KG1 (cell line): ENCODE measurements around the gene NIPA2.
"Not testable (repeated sequence)": the region's sequence is repeated elsewhere in the genome, so short reads cannot be mapped to it uniquely, and the experiment has no call there.

Experiments
- DNase-seq: peaks from one replicate; lab custom pipeline; 2025; lab: John Stamatoyannopoulos, UW

NIPA2 gene

GRCh38 chr15:22838292-22839042, at the start of gene NIPA2:
TSS of gene NIPA2 (plus strand) at chr15:22838666. CDS start at chr15:22851732, 13,066 bp downstream.
- DNase-seq = peak; percentile 98

GRCh38 chr15:22794063-22794462, 44.4 kb upstream of the NIPA2 start:
- DNase-seq = no peak

GRCh38 chr15:22794621-22795167, 43.8 kb upstream of the NIPA2 start:
- no peak for DNase-seq

DNA sequence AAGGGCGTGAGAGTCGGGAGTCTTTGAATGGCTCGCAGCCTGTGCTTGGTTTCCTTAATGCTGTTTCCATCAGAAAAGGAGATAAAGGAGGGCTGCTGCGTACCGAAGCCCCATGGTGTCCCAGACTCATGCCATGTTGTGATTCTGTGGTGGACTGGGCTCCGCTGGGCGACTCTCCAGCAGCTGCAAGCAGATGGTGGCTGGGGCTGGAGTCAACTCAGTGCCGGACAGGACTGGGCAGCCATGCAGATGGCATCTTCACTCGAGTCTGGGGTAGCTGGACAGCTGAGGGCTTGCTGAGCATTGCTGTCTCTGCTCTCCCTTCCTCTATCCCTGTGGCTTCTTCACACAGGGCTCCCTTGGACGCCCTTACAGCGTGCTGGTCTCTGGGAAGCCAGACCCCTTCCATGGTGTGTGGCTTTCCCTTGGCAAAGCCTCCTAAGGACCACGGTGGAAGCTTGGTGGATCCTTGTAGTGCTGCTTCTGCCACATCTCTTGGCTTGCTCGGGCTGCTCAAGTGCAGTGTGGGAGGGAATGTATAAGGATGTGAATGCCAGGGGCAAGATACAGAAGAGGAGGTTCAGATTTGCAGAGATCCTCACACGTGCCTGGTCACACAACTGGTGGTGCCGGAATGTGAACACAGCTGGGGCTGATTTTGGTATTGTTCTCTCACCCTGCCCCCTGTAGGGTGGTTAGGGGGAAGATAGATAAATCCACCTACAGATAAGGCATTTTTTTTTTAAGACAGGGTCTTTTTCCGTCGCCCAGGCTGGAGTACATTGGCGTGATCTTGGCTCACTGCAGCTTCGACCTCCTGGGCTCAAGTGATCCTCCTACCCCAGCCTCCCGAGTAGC, 43.0 kb upstream of the NIPA2 start:
- no peak for DNase-seq

GRCh38 chr15:22796079-22796478, 42.4 kb upstream of the NIPA2 start:
- DNase-seq = no peak

DNA sequence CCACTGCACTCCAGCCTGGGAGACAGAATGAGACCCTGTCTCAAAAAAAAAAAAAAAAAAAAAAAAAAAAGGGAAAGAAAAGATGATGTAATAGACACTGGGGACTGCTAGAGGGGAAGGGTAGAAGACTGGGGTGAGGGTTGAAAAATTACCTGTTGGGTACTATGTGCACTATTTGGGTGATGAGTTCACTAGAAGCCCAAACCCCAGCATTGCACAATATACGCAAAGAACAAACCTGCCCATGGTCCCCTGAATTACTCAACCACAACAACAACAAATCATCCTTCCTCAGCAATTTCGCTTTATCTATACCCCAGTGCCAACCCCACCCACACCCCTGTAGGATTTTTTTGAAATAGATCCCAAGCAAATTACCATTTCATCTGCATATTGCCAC, 38.6 kb upstream of the NIPA2 start:
- DNase-seq = no peak

GRCh38 chr15:22803006-22803405, 35.5 kb upstream of the NIPA2 start:
- not testable (repeated sequence) for DNase-seq

GRCh38 chr15:22806156-22806555, 32.3 kb upstream of the NIPA2 start:
- DNase-seq = no peak

- DNase-seq = no peak
These were observed 31.8 kb upstream of the NIPA2 start for GRCh38 chr15:22806664-22807063.

DNA sequence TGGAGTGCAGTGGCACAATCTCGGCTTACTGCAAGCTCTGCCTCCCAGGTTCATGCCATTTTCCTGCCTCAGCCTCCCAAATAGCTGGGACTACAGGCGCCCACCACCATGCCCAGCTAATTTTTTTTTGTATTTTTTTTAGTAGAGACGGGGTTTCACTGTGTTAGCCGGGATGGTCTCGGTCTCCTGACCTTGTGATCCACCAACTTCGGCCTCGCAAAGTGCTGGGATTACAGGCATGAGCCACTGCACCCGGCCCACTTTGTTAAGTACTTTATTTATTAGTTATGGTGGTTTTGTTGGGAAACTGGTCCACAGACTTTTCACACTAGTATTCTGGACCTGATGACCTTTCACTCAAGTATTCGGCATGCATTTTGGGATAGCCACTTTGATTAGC, 30.6 kb upstream of the NIPA2 start:
- DNase-seq = not testable (repeated sequence)

DNA sequence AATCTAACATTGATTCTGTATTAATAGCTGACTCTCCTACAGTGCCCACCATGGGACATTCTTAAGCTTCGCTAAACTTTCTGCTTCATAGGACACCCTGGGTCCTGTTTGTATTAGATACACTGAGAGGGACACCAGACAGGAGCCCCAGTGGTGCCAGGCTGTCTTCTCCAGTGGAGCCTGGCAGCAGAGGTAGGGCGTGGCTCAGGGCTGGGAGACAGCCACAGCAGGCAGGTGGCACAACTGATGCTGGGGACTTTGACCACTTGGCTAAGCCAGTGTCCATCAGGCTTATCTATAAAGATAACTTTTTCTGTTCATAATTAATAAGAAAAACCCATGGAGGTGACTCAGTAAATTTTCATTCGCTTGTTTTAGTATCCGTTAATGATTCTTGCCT, 30.2 kb upstream of the NIPA2 start:
- DNase-seq = no peak

DNA sequence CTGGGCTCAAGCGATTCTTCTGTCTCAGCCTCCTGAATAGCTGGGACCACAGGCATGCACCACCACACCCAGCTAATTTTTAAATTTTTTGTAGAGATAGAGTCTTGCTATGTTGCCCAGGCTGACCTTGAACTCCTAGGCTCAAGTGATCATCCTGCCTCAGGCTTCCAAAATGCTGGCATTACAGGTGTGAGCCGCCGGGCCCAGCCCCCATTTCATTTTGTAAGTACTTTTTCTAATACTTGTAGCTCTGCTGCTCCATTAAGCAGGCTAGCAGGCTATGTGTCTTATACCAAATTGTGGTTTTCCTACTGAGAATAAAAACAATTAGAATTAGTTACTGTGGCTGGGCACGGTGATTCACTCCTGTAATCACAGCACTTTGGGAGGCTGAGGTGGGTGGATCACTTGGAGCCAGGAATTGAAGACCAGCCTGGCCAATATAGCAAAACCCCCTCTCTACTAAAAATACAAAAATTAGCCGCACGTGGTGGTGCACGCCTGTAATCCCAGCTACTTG, 29.6 kb upstream of the NIPA2 start:
- no peak for DNase-seq

DNA sequence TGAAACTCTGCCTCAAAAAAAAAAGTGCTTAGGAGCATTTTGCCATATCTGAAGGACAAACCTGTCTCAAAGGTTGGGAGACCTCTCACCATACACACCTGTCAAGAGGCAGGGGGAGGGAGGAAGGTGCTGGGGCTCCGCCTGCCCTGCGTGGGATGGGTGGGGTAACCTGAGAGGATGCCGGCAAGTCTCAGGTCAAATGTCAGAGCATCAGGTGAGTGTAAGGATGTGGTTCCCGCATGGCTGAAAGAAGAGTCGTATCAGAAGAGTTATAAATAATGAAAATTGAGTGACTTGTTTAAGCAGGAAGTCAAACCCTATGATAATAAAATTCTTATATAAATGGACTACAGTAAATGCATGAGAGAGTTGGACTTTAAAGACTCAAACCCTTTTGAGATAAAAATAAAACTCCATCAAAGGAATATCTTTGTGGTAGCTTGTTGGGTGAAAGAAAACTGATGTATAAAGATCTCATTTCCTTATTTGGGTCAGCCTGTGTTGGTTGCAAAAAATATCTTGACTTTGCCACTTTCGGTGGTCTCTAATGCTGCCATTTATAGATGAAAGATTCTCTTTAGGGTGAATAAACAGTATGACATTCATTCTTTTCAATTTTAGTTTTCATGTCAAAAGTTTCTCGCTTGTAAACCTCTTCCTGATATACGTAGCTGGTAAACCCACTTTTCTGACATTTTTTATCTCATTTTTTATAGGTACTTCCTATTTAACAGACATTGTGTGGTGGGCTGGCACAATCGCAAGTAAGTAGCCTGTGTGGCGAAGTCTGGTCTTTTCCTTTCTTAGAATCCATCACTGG, 28.2 kb upstream of the NIPA2 start:
- no peak for DNase-seq

GRCh38 chr15:22810853-22811338, 27.6 kb upstream of the NIPA2 start:
- DNase-seq = no peak

DNA sequence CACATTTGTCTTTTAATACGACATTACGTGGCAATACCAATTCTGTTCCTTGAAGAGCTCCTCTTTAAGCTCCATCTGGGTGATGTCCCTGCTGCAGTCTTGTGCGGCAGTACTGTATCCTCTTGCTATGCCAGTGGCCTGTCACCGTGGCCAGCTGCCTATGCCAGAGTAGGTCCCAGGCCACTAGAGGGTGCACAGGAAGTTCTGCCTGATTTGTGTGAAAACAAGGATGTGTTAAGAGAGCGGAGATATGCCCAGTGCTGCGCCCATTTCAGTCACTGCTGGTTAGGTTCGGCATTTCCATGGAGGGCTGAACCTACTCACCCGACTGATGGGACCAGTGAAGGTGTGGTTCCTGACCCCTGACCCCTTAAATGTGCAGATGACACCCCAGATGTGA, 26.8 kb upstream of the NIPA2 start:
- no peak for DNase-seq

GRCh38 chr15:22813844-22814243, 24.6 kb upstream of the NIPA2 start:
- DNase-seq = no peak

- DNase-seq = no peak
These were observed 22.7 kb upstream of the NIPA2 start for GRCh38 chr15:22815766-22816165.

DNA sequence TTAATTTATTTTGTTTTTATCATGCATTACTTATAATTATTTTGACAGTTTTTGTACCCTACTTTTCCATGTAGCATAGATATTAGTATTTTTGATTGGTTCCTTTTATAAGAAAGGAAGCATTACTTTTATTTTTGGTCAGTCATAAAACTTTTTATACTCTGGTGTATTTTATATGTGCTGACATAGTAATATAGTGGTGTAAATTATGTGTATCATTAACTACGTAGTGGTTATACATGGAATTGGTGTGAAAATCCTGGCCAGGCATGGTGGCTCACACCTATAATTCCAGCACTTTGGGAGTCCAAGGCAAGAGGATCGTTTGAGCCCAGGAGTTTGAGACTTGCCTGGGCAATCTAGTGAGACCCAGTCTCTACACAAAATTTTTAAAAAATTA, 18.8 kb upstream of the NIPA2 start:
- no peak for DNase-seq

- no peak for DNase-seq
These were observed 14.9 kb upstream of the NIPA2 start for GRCh38 chr15:22823495-22824128.

- DNase-seq = no peak
These were observed 11.3 kb upstream of the NIPA2 start for GRCh38 chr15:22827125-22827524.

DNA sequence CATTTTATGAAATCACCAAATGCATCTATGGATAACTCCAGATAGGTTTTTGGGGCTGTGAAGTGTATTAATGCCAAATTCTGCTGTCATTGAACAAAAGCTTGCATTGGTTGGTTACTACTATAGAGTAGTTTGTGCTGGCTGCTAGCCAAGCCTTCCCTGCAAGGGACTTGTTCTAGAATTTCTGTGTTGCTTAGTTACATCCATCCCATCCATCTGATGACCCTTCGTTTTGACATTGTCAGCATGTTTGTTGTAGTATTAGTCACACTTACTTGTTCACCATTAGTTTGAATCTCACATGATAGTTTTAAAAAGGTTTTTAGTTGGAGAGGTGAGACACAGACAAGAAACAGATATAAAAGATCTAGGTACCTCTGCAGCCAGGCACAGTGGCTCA, 7.0 kb upstream of the NIPA2 start:
- DNase-seq = no peak
